HEK293T (cell line): Measurements from ENCODE around the gene FOCAD.
"Not testable (repeated sequence)": the region's sequence is repeated elsewhere in the genome, so short reads cannot be mapped to it uniquely, and the experiment has no call there.

Source experiments
- CTCF ChIA-PET: fragments of 350-600 bp; formaldehyde crosslinking; extraction: SDS; loops from one replicate; lab custom pipeline; 2021; ENCODE audit warnings: antibody characterized with exemption, inconsistent platforms; lab: Yijun Ruan, JAX
- POLR2A ChIA-PET: fragments of 350-600 bp; formaldehyde crosslinking; extraction: SDS; loops from one replicate; lab custom pipeline; 2020; ENCODE audit warnings: antibody characterized with exemption, inconsistent platforms; lab: Yijun Ruan, JAX
- DNase-seq: peaks from one replicate; pipeline ENCODE4 v3.0.0; 2012; ENCODE audit warnings: mixed read lengths; ENCODE audit errors: extremely low spot score
- ARNT ChIP-seq: fragments of 450-650 bp; IDR thresholded peaks from 2 replicates; pipeline ENCODE4 v1.6.1; 2017; ENCODE audit warnings: mild to moderate bottlenecking
- BHLHE40 ChIP-seq: fragments of 450-650 bp; IDR thresholded peaks from 2 replicates; pipeline ENCODE4 v1.6.1; 2016; ENCODE audit warnings: mild to moderate bottlenecking, moderate library complexity, borderline replicate concordance
- CTBP1 ChIP-seq: fragments of 450-650 bp; IDR thresholded peaks from 2 replicates; pipeline ENCODE4 v1.6.1; 2016; ENCODE audit warnings: borderline replicate concordance
- ELF4 ChIP-seq: fragments of 450-650 bp; IDR thresholded peaks from 2 replicates; pipeline ENCODE4 v1.6.1; 2017; ENCODE audit warnings: antibody characterized with exemption
- FOXA1 ChIP-seq: fragments of 450-650 bp; IDR thresholded peaks from 2 replicates; pipeline ENCODE4 v1.6.1; 2016; ENCODE audit warnings: mild to moderate bottlenecking
- FOXK2 ChIP-seq: fragments of 450-650 bp; IDR thresholded peaks from 2 replicates; pipeline ENCODE4 v1.6.1; 2016; ENCODE audit warnings: mild to moderate bottlenecking
- FOXM1 ChIP-seq: fragments of 450-650 bp; IDR thresholded peaks from 2 replicates; pipeline ENCODE4 v1.6.1; 2017; ENCODE audit warnings: mild to moderate bottlenecking, borderline replicate concordance
- HDGF ChIP-seq: fragments of 450-650 bp; IDR thresholded peaks from 2 replicates; pipeline ENCODE4 v1.6.1; 2017; ENCODE audit warnings: antibody characterized with exemption, borderline replicate concordance
- L3MBTL2 ChIP-seq: fragments of 450-650 bp; conservative IDR thresholded peaks from 2 replicates; pipeline ENCODE4 v1.6.1; 2016; ENCODE audit warnings: mild to moderate bottlenecking
- LEF1 ChIP-seq: fragments of 450-650 bp; IDR thresholded peaks from 2 replicates; pipeline ENCODE4 v1.6.1; 2017; ENCODE audit warnings: mild to moderate bottlenecking, borderline replicate concordance
- NFRKB ChIP-seq: fragments of 450-650 bp; IDR thresholded peaks from 2 replicates; pipeline ENCODE4 v1.6.1; 2016; ENCODE audit warnings: mild to moderate bottlenecking, moderate library complexity
- SP1 ChIP-seq: fragments of 450-650 bp; IDR thresholded peaks from 2 replicates; pipeline ENCODE4 v1.6.1; 2017
- SUZ12 ChIP-seq: fragments of 450-650 bp; IDR thresholded peaks from 2 replicates; pipeline ENCODE4 v1.6.1; 2016; ENCODE audit warnings: mild to moderate bottlenecking
- TARDBP ChIP-seq: fragments of 450-650 bp; IDR thresholded peaks from 2 replicates; pipeline ENCODE4 v1.6.1; 2016
- ZNF384 ChIP-seq: fragments of 450-650 bp; IDR thresholded peaks from 2 replicates; pipeline ENCODE4 v1.6.1; 2016
- TF ChIP-seq, protein P1 (sequence below): fragments of 450-650 bp; IDR thresholded peaks from 2 replicates; pipeline ENCODE4 v1.6.1; 2016

FOCAD gene

DNA sequence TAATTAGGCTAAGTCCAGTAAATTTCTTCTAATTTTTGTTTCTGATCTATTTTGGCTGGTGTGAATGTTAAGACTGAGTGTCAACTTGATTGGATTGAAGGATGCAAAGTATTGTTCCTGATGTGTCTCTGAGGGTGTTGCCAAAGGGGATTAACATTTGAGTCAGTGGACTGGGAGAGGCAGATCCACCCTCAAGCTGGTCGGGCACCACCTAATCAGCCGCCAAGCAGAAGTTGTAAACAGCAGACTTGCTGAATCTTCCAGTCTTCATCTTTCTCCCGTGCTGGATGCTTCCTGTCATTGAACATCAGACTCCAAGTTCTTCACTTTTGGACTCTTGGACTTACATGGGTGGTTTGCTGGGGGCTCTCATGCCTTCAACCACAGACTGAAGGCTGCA is 40.4 kb upstream of the FOCAD start:
- no peak for TF ChIP-seq FOXK2
- TF ChIP-seq NFRKB = no peak
- TF ChIP-seq ZNF384 = no peak
- TF ChIP-seq L3MBTL2 = no peak
- TF ChIP-seq FOXM1 = no peak
- DNase-seq = no peak
- ChIA-PET POLR2A (interaction anchor here (1.5 kb wide), 1 partner anchor 22 kb away, joined by 3 read pairs; the partner anchor contains the start of gene MLLT3), CTCF (interaction anchor here (0.7 to 1.3 kb wide), 2 partner anchors 18 to 81 kb away, joined by 3 read pairs; no protein-coding TSS in a partner anchor)

DNA sequence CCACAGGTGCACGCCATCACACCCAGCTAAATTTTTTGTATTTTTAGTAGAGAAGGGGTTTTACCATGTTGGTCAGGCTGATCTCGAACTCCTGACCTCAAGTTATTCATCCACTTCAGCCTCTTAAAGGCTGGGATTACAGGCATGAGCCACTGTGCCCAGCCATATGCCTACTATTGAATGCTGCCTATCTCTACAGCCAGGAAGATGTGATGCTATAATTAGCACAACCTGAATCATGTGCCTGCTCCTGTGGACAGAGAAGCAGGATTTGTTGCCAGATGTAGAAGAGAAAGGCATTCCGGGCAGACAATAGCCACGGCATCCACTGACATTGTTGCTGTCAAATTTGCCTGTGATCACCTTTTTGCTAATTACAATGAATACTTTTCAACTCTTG is 37.4 kb upstream of the FOCAD start:
- POLR2A ChIA-PET = no interaction called here
- no peak for DNase-seq

DNA sequence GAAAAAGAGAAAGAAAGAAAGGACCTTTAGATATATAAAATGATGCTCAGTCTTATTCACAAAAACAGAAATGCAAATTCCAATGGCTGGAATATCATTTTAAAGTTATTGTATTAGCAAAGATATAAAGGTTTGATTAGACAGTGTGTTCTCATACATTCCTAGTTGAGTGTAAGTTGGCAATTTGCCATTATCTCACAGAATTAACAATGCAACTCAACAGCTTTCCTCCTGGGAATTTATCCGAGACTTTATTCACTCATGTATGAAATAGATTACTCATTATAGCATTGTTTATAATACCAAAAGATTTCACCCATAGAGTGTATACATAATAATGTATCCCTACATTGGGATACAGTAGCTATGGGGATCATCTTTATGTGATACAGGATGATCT is 34.7 kb upstream of the FOCAD start:
- POLR2A ChIA-PET = no interaction called here
- no peak for DNase-seq
- CTCF ChIA-PET = no interaction called here
- TF ChIP-seq FOXM1 (no peak), FOXA1 (no peak), BHLHE40 (no peak), ZNF384 (no peak), NFRKB (no peak), L3MBTL2 (no peak), SP1 (no peak), LEF1 (no peak), ELF4 (no peak), SUZ12 (no peak), ARNT (no peak), HDGF (no peak), FOXK2 (no peak), CTBP1 (no peak), TARDBP (no peak)
- TF ChIP-seq, protein P1, sequence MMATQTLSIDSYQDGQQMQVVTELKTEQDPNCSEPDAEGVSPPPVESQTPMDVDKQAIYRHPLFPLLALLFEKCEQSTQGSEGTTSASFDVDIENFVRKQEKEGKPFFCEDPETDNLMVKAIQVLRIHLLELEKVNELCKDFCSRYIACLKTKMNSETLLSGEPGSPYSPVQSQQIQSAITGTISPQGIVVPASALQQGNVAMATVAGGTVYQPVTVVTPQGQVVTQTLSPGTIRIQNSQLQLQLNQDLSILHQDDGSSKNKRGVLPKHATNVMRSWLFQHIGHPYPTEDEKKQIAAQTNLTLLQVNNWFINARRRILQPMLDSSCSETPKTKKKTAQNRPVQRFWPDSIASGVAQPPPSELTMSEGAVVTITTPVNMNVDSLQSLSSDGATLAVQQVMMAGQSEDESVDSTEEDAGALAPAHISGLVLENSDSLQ = no peak

More for the DNA sequence above, 37.4 kb upstream of the FOCAD start:
- TF ChIP-seq SP1 = no peak
- CTCF ChIA-PET = no interaction called here

DNA sequence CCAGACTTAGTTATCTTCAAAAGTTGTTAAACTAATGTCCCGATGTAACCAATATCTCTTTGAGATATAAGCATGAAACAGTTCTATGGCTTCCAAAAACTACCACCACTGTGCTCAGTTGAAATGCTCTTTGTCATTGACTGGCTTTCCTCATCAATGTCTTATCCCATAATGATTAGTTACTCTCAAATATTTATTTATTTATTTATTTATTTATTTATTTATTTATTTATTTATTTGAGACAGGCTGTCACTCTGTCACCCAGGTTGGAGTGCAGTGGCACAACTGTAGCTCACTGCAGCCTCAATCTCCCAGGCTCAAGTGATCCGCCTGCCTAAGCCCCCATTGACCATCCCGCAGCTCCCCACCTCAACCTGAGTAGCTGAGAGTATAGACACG is 33.7 kb upstream of the FOCAD start:
- no peak for DNase-seq
- CTCF ChIA-PET = interaction anchor here (0.6 kb wide), 1 partner anchor 1556 kb away, joined by 3 read pairs; no protein-coding TSS in a partner anchor
- POLR2A ChIA-PET = no interaction called here
- TF ChIP-seq CTBP1 (no peak), SP1 (no peak), ELF4 (no peak), HDGF (no peak), ZNF384 (no peak), TARDBP (no peak), SUZ12 (no peak), FOXM1 (no peak), L3MBTL2 (no peak), LEF1 (no peak)
- TF ChIP-seq, protein P1 = no peak

DNA sequence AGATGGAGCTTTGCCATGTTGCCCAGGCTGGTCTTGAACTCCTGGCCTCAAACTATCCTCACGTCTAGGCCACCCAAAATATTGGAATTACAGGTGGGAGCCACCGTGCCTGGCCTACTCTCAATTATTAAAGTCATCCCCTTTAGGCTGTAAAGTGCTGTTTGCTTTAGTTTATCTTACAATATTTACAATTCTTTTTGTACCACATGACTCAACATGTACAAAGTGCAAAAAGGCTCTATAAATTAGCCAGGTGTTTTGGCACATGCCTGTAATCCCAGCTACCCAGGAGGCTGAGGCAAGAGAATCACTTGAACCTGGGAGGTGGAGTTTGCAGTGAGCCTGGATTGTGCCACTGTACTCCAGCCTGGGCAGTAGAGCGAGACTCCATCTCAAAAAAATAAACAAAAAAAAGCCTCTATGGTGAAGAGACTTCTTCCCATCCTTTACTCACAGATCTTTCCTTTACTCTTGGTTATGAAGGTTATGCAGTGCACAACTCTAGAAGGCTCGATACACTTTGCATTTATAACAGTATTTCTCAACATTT is 33.2 kb upstream of the FOCAD start:
- POLR2A ChIA-PET = no interaction called here
- no peak for TF ChIP-seq NFRKB
- no peak for TF ChIP-seq SUZ12
- TF ChIP-seq BHLHE40 = no peak
- TF ChIP-seq ARNT = no peak
- TF ChIP-seq L3MBTL2 = no peak
- TF ChIP-seq CTBP1 = no peak
- TF ChIP-seq HDGF = no peak
- TF ChIP-seq ELF4 = no peak
- TF ChIP-seq, protein P1 = no peak
- TF ChIP-seq FOXM1 = no peak

DNA sequence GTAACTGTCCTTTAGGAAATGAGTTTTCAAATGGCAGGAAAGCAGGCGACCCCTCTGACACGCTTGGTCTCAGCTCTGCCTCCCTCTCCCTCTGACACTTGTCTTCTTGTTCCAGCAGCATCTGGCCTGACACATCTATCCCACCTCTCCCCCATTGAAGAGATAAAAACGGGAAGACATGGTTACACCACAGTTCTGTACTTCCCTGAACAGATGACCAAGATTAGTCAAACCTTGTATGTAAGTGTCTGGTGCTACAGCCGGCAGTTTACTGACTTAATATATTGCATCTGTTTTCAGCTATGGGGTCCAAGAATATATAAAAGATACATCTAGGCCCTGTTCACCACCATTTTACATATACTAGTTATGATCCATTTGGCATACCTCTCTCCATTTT is 32.1 kb upstream of the FOCAD start:
- DNase-seq = no peak
- CTCF ChIA-PET = no interaction called here
- TF ChIP-seq FOXA1 (no peak), TARDBP (no peak), ARNT (no peak), L3MBTL2 (no peak)
- POLR2A ChIA-PET = no interaction called here

More for the DNA sequence above, 33.2 kb upstream of the FOCAD start:
- no peak for DNase-seq
- CTCF ChIA-PET = interaction anchor here (0.6 kb wide), 1 partner anchor 1556 kb away, joined by 3 read pairs; no protein-coding TSS in a partner anchor

DNA sequence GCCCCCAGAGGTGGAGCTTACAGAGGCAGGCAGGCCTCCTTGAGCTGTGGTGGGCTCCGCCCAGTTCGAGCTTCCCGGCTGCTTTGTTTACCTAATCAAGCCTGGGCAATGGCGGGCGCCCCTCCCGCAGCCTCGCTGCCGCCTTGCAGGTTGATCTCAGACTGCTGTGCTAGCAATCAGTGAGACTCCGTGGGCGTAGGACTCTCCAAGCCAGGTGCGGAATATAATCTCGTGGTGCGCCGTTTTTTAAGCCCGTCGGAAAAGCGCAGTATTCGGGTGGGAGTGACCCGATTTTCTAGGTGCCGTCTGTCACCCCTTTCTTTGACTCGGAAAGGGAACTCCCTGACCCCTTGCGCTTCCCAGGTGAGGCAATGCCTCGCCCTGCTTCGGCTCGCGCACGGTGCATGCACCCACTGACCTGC is 25.8 kb upstream of the FOCAD start:
- CTCF ChIA-PET, DNase-seq: not testable (repeated sequence)
- POLR2A ChIA-PET = interaction anchor here (1.2 to 1.5 kb wide), 2 partner anchors 22 to 26 kb away, joined by 3 to 5 read pairs; partner anchors contain the start of gene FOCAD
